Jurkat, Clone E6-1 (cell line): ENCODE measurements around the gene SUMO2.
A peak's percentile ranks its signal among the peaks of the same experiment; 100 is the strongest.
"Not testable (repeated sequence)": the region's sequence is repeated elsewhere in the genome, so short reads cannot be mapped to it uniquely, and the experiment has no call there.

Source experiments
- DNase-seq: peaks from one replicate; pipeline ENCODE4 v3.0.0-alpha.2; 2011; ENCODE audit warnings: low read depth, low spot score
- H3K4me3 ChIP-seq: 2 replicates; pipeline ENCODE4 v1.5.1; 2011; ENCODE audit warnings: mild to moderate bottlenecking, low read length, control low read depth, moderate library complexity

SUMO2 gene

GRCh38 chr17:75152523-75152921 is 30.2 kb downstream of the SUMO2 start:
- peak overlapping the region; percentile 85 for H3K4me3 ChIP-seq
- DNase-seq = no peak

GRCh38 chr17:75151930-75152329 is 30.8 kb downstream of the SUMO2 start:
- DNase-seq = no peak

GRCh38 chr17:75147878-75148546 is 34.7 kb downstream of the SUMO2 start:
- no peak for DNase-seq
- H3K4me3 ChIP-seq = no peak overlapping the region

More at GRCh38 chr17:75151930-75152329, 30.8 kb downstream of the SUMO2 start:
- peak overlapping the region; percentile 85; the same call in 1 of the 2 replicates for H3K4me3 ChIP-seq

- no peak for DNase-seq
- no peak overlapping the region for H3K4me3 ChIP-seq
Observed at GRCh38 chr17:75146592-75146991, 36.2 kb downstream of the SUMO2 start.

- no peak overlapping the region for H3K4me3 ChIP-seq
- no peak for DNase-seq
Observed at GRCh38 chr17:75144816-75145512, 37.8 kb downstream of the SUMO2 start.

- no peak for DNase-seq
- H3K4me3 ChIP-seq = no peak overlapping the region
Observed at GRCh38 chr17:75142236-75142971, 40.4 kb downstream of the SUMO2 start.

GRCh38 chr17:75138519-75138918 is 44.2 kb downstream of the SUMO2 start:
- H3K4me3 ChIP-seq = no peak overlapping the region
- DNase-seq = no peak

GRCh38 chr17:75137762-75138161 is 45.0 kb downstream of the SUMO2 start:
- not testable (repeated sequence) for DNase-seq, H3K4me3 ChIP-seq

- DNase-seq = no peak
- no peak overlapping the region for H3K4me3 ChIP-seq
Observed at GRCh38 chr17:75135946-75136345, 46.8 kb downstream of the SUMO2 start.

- DNase-seq = no peak
- H3K4me3 ChIP-seq = no peak overlapping the region
Observed at GRCh38 chr17:75135452-75135851, 47.3 kb downstream of the SUMO2 start.

GRCh38 chr17:75133607-75134347 is 49.0 kb downstream of the SUMO2 start:
- not testable (repeated sequence) for DNase-seq

GRCh38 chr17:75133001-75133400 is 49.8 kb downstream of the SUMO2 start:
- no peak overlapping the region for H3K4me3 ChIP-seq

More at GRCh38 chr17:75133607-75134347, 49.0 kb downstream of the SUMO2 start:
- not testable (repeated sequence) for H3K4me3 ChIP-seq

GRCh38 chr17:75132018-75133000 is 50.5 kb downstream of the SUMO2 start:
- DNase-seq = not testable (repeated sequence)
- H3K4me3 ChIP-seq = peak overlapping the region; percentile 74

More at GRCh38 chr17:75133001-75133400, 49.8 kb downstream of the SUMO2 start:
- DNase-seq = no peak

GRCh38 chr17:75131278-75132017 is 51.3 kb downstream of the SUMO2 start, which contains the start of gene NT5C:
TSS of gene NT5C (minus strand) at chr17:75131742. CDS start at chr17:75131707, 35 bp downstream.
- H3K4me3 ChIP-seq = peak within 1 kb of the TSS; percentile 74
- peak; percentile 49 for DNase-seq

GRCh38 chr17:75130632-75131277 is 52.0 kb downstream of the SUMO2 start:
- DNase-seq = peak; percentile 67
- H3K4me3 ChIP-seq = peak overlapping the region; percentile 74

GRCh38 chr17:75130059-75130631 is 52.6 kb downstream of the SUMO2 start:
- DNase-seq = no peak
- H3K4me3 ChIP-seq = peak overlapping the region; percentile 74
